Measurements from ENCODE around the gene KCNMA1. TPM values are rescaled to one million over a fixed set of nuclear protein-coding genes. Genes with fewer than 3 reads are reported as not detected.

KCNMA1 gene
- total RNA-seq, 1 donor from 2014 or later = 87.6 TPM

DNA sequence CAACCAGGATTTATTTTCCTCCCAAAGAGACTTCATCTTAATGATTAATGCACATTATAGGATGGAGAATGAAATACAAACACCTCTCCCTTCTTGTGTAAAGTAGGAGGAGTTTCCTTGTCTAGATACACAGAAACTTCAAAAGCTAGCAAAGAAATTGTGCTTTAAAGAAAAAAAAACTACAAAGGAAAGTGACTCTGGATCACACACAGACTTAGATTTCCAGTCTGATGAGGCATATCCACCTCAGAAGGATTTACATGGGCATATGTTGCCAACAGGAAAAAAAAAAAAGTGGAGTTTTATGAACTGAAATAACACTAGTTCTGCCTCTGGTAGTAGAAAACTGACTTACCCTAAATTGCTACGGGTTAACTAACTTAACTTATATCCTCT lies 449.6 kb downstream of the KCNMA1 start:
- Mint-ChIP-seq H3K36me3 (ENCODE audit: low read depth) (no peaks in the 10 kb centered on the region), H3K4me1 (ENCODE audit: low read depth) (peaks cover 52% of the 10 kb centered on the region), H3K4me3 (ENCODE audit: unreplicated experiment) (no peak overlapping the region), H3K27me3 (ENCODE audit: low read depth) (no peaks in the 10 kb centered on the region), H3K9me3 (ENCODE audit: low read depth) (no peaks in the 10 kb centered on the region), H3K27ac (ENCODE audit: unreplicated experiment) (peak overlapping the region; percentile 93)
- DNase-seq (ENCODE audit: low spot score) = no peak
- TF ChIP-seq, protein P1, sequence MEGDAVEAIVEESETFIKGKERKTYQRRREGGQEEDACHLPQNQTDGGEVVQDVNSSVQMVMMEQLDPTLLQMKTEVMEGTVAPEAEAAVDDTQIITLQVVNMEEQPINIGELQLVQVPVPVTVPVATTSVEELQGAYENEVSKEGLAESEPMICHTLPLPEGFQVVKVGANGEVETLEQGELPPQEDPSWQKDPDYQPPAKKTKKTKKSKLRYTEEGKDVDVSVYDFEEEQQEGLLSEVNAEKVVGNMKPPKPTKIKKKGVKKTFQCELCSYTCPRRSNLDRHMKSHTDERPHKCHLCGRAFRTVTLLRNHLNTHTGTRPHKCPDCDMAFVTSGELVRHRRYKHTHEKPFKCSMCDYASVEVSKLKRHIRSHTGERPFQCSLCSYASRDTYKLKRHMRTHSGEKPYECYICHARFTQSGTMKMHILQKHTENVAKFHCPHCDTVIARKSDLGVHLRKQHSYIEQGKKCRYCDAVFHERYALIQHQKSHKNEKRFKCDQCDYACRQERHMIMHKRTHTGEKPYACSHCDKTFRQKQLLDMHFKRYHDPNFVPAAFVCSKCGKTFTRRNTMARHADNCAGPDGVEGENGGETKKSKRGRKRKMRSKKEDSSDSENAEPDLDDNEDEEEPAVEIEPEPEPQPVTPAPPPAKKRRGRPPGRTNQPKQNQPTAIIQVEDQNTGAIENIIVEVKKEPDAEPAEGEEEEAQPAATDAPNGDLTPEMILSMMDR (IDR thresholded peaks at IDR 0.05) = no peak

- Mint-ChIP-seq H3K4me3 (ENCODE audit: unreplicated experiment) (no peak overlapping the region), H3K27ac (ENCODE audit: unreplicated experiment) (peak overlapping the region; percentile 93), H3K27me3 (ENCODE audit: low read depth) (no peaks in the 10 kb centered on the region), H3K36me3 (ENCODE audit: low read depth) (no peaks in the 10 kb centered on the region), H3K4me1 (ENCODE audit: low read depth) (peaks cover 52% of the 10 kb centered on the region), H3K9me3 (ENCODE audit: low read depth) (no peaks in the 10 kb centered on the region)
- TF ChIP-seq, protein P1 (IDR thresholded peaks at IDR 0.05) = no peak
- no peak for DNase-seq (ENCODE audit: low spot score)
These were observed 450.1 kb downstream of the KCNMA1 start for GRCh38 chr10:77187376-77187999.

DNA sequence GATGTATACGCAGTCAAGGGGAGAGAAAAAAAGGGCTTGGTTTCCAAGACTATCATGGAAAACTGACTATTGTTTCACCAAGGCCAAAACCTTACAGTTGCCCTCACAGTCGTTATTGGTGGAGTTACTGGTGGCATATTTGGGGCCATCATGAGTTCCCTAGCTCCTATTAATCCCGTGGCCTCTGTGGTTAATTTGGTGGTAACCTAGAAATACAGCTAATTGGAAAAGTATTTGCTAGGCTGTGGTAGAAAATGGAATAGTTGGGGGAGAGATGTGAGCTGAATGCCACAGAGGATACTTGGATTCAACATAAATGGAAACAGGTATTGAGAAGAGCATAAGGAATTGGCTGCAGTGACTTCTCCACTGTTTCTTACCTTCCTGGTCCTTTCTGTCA lies 450.7 kb downstream of the KCNMA1 start:
- no peak overlapping the region for H3K4me3 Mint-ChIP-seq (ENCODE audit: unreplicated experiment)
- H3K27me3 Mint-ChIP-seq (ENCODE audit: low read depth) = no peaks in the 10 kb centered on the region
- TF ChIP-seq, protein P1 (IDR thresholded peaks at IDR 0.05) = no peak
- H3K27ac Mint-ChIP-seq (ENCODE audit: unreplicated experiment) = no peak overlapping the region
- H3K4me1 Mint-ChIP-seq (ENCODE audit: low read depth) = peaks cover 50% of the 10 kb centered on the region
- H3K9me3 Mint-ChIP-seq (ENCODE audit: low read depth) = no peaks in the 10 kb centered on the region
- DNase-seq (ENCODE audit: low spot score) = no peak
- no peaks in the 10 kb centered on the region for H3K36me3 Mint-ChIP-seq (ENCODE audit: low read depth)

- H3K4me3 Mint-ChIP-seq (ENCODE audit: unreplicated experiment) = no peak overlapping the region
- TF ChIP-seq, protein P1 (IDR thresholded peaks at IDR 0.05) = peak; percentile 31
- peaks cover 45% of the 10 kb centered on the region for H3K4me1 Mint-ChIP-seq (ENCODE audit: low read depth)
- no peaks in the 10 kb centered on the region for H3K36me3 Mint-ChIP-seq (ENCODE audit: low read depth)
- no peak for DNase-seq (ENCODE audit: low spot score)
- no peaks in the 10 kb centered on the region for H3K9me3 Mint-ChIP-seq (ENCODE audit: low read depth)
- H3K27me3 Mint-ChIP-seq (ENCODE audit: low read depth) = no peaks in the 10 kb centered on the region
- peak overlapping the region; percentile 55 for H3K27ac Mint-ChIP-seq (ENCODE audit: unreplicated experiment)
These were observed 451.9 kb downstream of the KCNMA1 start for GRCh38 chr10:77185696-77186095.

GRCh38 chr10:77182803-77183202 lies 454.8 kb downstream of the KCNMA1 start:
- TF ChIP-seq, protein P1 (IDR thresholded peaks at IDR 0.05) = no peak
- Mint-ChIP-seq H3K4me1 (ENCODE audit: low read depth) (peaks cover 55% of the 10 kb centered on the region), H3K36me3 (ENCODE audit: low read depth) (no peaks in the 10 kb centered on the region), H3K27ac (ENCODE audit: unreplicated experiment) (peak overlapping the region; percentile 15), H3K9me3 (ENCODE audit: low read depth) (no peaks in the 10 kb centered on the region), H3K4me3 (ENCODE audit: unreplicated experiment) (no peak overlapping the region), H3K27me3 (ENCODE audit: low read depth) (no peaks in the 10 kb centered on the region)
- DNase-seq (ENCODE audit: low spot score) = no peak

Measured in chondrocyte (in vitro differentiated cells).